HepG2 (cell line): ENCODE data around the gene PTPRH. TPM values are rescaled to one million over a fixed set of nuclear protein-coding genes. Genes with fewer than 3 reads are reported as not detected.

Experiments
- ATRX ChIP-seq: sonication (generic); formaldehyde crosslinking; IDR thresholded peaks from 2 replicates; pipeline ENCODE4 v1.4.0; 2020; ENCODE audit warnings: missing genetic modification reagents, borderline replicate concordance
- BRF2 ChIP-seq: sonication (generic); formaldehyde crosslinking; IDR thresholded peaks from 2 replicates; pipeline ENCODE4 v1.8.1; 2022; ENCODE audit warnings: mild to moderate bottlenecking, missing genetic modification reagents
- CHCHD3 ChIP-seq: sonication (generic); formaldehyde crosslinking; IDR thresholded peaks from 2 replicates; pipeline ENCODE4 v1.8.0; 2022; ENCODE audit warnings: mild to moderate bottlenecking, missing genetic modification reagents, moderate library complexity
- DRAP1 ChIP-seq: IDR thresholded peaks from 2 replicates; pipeline ENCODE4 v1.6.1; 2016; ENCODE audit warnings: missing genetic modification reagents, missing compliant biosample characterization
- FIP1L1 ChIP-seq: fragments of 200-400 bp; formaldehyde crosslinking; IDR thresholded peaks from 2 replicates; pipeline ENCODE4 v1.6.1; 2018; ENCODE audit warnings: low read depth, mild to moderate bottlenecking, low read length, moderate library complexity, borderline replicate concordance; ENCODE audit not compliant: insufficient read depth
- HES4 ChIP-seq: sonication (generic); formaldehyde crosslinking; IDR thresholded peaks from 2 replicates; pipeline ENCODE4 v1.9.0; 2021; ENCODE audit warnings: mild to moderate bottlenecking, missing genetic modification reagents, borderline replicate concordance
- HNF4A ChIP-seq: sonication (generic); formaldehyde crosslinking; IDR thresholded peaks from 2 replicates; pipeline ENCODE4 v1.4.0; 2020; ENCODE audit warnings: missing genetic modification reagents
- HNRNPK ChIP-seq: fragments of 200-400 bp; formaldehyde crosslinking; IDR thresholded peaks from 2 replicates; pipeline ENCODE4 v1.6.1; 2018; ENCODE audit warnings: low read length, low read depth, moderate library complexity, mild to moderate bottlenecking; ENCODE audit not compliant: poor library complexity, severe bottlenecking
- MLX ChIP-seq: IDR thresholded peaks from 2 replicates; pipeline ENCODE4 v1.6.1; 2016
- NFE2 ChIP-seq: sonication (generic); formaldehyde crosslinking; IDR thresholded peaks from 2 replicates; pipeline ENCODE4 v1.4.0; 2020; ENCODE audit warnings: missing genetic modification reagents
- RAD21 ChIP-seq: fragments of 450-650 bp; formaldehyde crosslinking; IDR thresholded peaks from 2 replicates; pipeline ENCODE4 v1.5.0; 2020; ENCODE audit warnings: mild to moderate bottlenecking
- RELA ChIP-seq: sonication (generic); formaldehyde crosslinking; IDR thresholded peaks from 2 replicates; pipeline ENCODE4 v1.4.0; 2020; ENCODE audit warnings: missing genetic modification reagents
- SMAD1 ChIP-seq: sonication (generic); formaldehyde crosslinking; IDR thresholded peaks from 2 replicates; pipeline ENCODE4 v1.4.0; 2020; ENCODE audit warnings: missing genetic modification reagents, low read depth, mild to moderate bottlenecking, borderline replicate concordance
- TARDBP ChIP-seq: sonication (generic); formaldehyde crosslinking; IDR thresholded peaks from 2 replicates; pipeline ENCODE4 v1.8.0; 2022; ENCODE audit warnings: mild to moderate bottlenecking, missing genetic modification reagents
- TEF ChIP-seq: sonication (generic); formaldehyde crosslinking; IDR thresholded peaks from 2 replicates; pipeline ENCODE4 v1.5.0; 2020; ENCODE audit warnings: missing genetic modification reagents
- TGIF2 ChIP-seq: IDR thresholded peaks from 2 replicates; pipeline ENCODE4 v1.6.1; 2016; ENCODE audit warnings: control low read depth, missing compliant biosample characterization
- THAP8 ChIP-seq: sonication (generic); formaldehyde crosslinking; IDR thresholded peaks from 2 replicates; pipeline ENCODE4 v1.5.1; 2020; ENCODE audit warnings: missing genetic modification reagents, mild to moderate bottlenecking, borderline replicate concordance
- XRCC5 ChIP-seq: fragments of 200-400 bp; formaldehyde crosslinking; optimal IDR thresholded peaks from 2 replicates; pipeline ENCODE3; 2017; ENCODE audit warnings: mild to moderate bottlenecking, low read length
- ZFP36 ChIP-seq: fragments of 150-350 bp; IDR thresholded peaks from 2 replicates; pipeline ENCODE4 v1.6.1; 2018; ENCODE audit warnings: borderline replicate concordance, low read length, low read depth; ENCODE audit not compliant: partially characterized antibody
- ZFY ChIP-seq: sonication (generic); formaldehyde crosslinking; IDR thresholded peaks from 2 replicates; pipeline ENCODE4 v1.4.0; 2020; ENCODE audit warnings: missing genetic modification reagents
- ZMYM3 ChIP-seq: sonication (generic); formaldehyde crosslinking; IDR thresholded peaks from 2 replicates; pipeline ENCODE4 v1.5.1; 2020; ENCODE audit warnings: mild to moderate bottlenecking, missing genetic modification reagents
- ZNF331 ChIP-seq: sonication (generic); formaldehyde crosslinking; IDR thresholded peaks from 2 replicates; pipeline ENCODE4 v1.4.0; 2020; ENCODE audit warnings: missing genetic modification reagents
- ZNF577 ChIP-seq: sonication (generic); formaldehyde crosslinking; IDR thresholded peaks from 2 replicates; pipeline ENCODE4 v1.4.0; 2020; ENCODE audit warnings: mild to moderate bottlenecking, low read depth, missing genetic modification reagents, borderline replicate concordance
- ZNF580 ChIP-seq: IDR thresholded peaks from 2 replicates; pipeline ENCODE4 v1.6.1; 2016; ENCODE audit warnings: low read depth, borderline replicate concordance
- ZNF713 ChIP-seq: sonication (generic); formaldehyde crosslinking; IDR thresholded peaks from 2 replicates; pipeline ENCODE4 v1.4.0; 2020; ENCODE audit warnings: mild to moderate bottlenecking, missing genetic modification reagents
- ZSCAN21 ChIP-seq: sonication (generic); formaldehyde crosslinking; IDR thresholded peaks from 2 replicates; pipeline ENCODE4 v1.8.0; 2022; ENCODE audit warnings: mild to moderate bottlenecking, missing genetic modification reagents, moderate library complexity, borderline replicate concordance
- polyA plus RNA-seq, 8 experiments: library from polyadenylated mRNA; depleted of rRNA in 3 of 8; stranded (reverse) in 7 of 8; unstranded in 1 of 8; fragments of >200 nt; fragmentation: Illumina TruSeq in 4 of 8; extraction: Trizol in 4 of 8; gene quantifications; 2 replicates each; pipeline versions ENCODE4 v1.2.1 to v1.2.3, GENCODE V29; 2011 to 2016; ENCODE audit warnings: low read depth in 4 of 8, missing spikeins in 1 of 8, mixed read lengths in 1 of 8; ENCODE audit not compliant: insufficient read depth in 1 of 8
- total RNA-seq, 5 experiments: library from RNA; depleted of rRNA; stranded (reverse); fragments of >200 nt; fragmentation: Illumina TruSeq; extraction: Trizol; gene quantifications; 2 replicates each; pipeline ENCODE4 v1.2.3, GENCODE V29; 2016; ENCODE audit warnings: low read depth in 1 of 5

Gene PTPRH
- total and polyA plus RNA-seq, 2 of the 13 experiments (the other 11 are each of a cell fraction or from before 2014, with no cell fraction given) = 14.7 to 125 TPM

GRCh38 chr19:55206664-55207500 is 2.4 kb downstream of the PTPRH start (continued):
- TF ChIP-seq TEF (CRISPR knock-in tag) (peak; percentile 58; the same call in 1 of the 2 replicates), ZNF580 (CRISPR knock-in tag) (peak; percentile 67; the same call in 1 of the 2 replicates), XRCC5 (peak; percentile 42), ZNF713 (peak; percentile 17; the same call in 1 of the 2 replicates), THAP8 (no peak), ZFY (CRISPR knock-in tag) (peak; percentile 70), NFE2 (no peak), ZSCAN21 (peak; percentile 59; the same call in 1 of the 2 replicates), ZNF577 (CRISPR knock-in tag) (no peak), SMAD1 (peak; percentile 65; the same call in 1 of the 2 replicates), HNF4A (peak; percentile 90), TARDBP (CRISPR knock-in tag) (peak; percentile 77; the same call in 1 of the 2 replicates), MLX (CRISPR knock-in tag) (no peak), CHCHD3 (CRISPR knock-in tag) (no peak), HNRNPK (no peak), DRAP1 (CRISPR knock-in tag) (peak; percentile 97), ZNF331 (CRISPR knock-in tag) (peak; percentile 65; the same call in 1 of the 2 replicates), ZFP36 (no peak), ATRX (CRISPR knock-in tag) (no peak), HES4 (CRISPR knock-in tag) (0 out of 2 replicates have a peak, but pooled peaks have one; percentile 40), BRF2 (0 out of 2 replicates have a peak, but pooled peaks have one; percentile 66), RAD21 (CRISPR knock-in tag) (0 out of 2 replicates have a peak, but pooled peaks have one; percentile 20), TGIF2 (CRISPR knock-in tag) (peak; percentile 44; the same call in 1 of the 2 replicates), FIP1L1 (no peak), RELA (CRISPR knock-in tag) (no peak), ZMYM3 (CRISPR knock-in tag) (0 out of 2 replicates have a peak, but pooled peaks have one; percentile 30)
